DND-41 (cell line): ENCODE results near the gene SYT15.

Source experiments
- ATAC-seq: fragments of 200-7000 bp; cut with Tn5 transposase; 3 replicates; pipeline ENCODE4 v1.9.1; 2021; ENCODE audit warnings: low read depth; ENCODE audit not compliant: insufficient read depth
- DNase-seq: peaks from one replicate; pipeline ENCODE4 v3.0.0-alpha.2; 2020
- H2AFZ ChIP-seq: 2 replicates; pipeline ENCODE4 v1.6.0; 2012; ENCODE audit warnings: low read depth, low read length
- H3K27ac ChIP-seq: 2 replicates; pipeline ENCODE4 v1.5.1; 2012; ENCODE audit warnings: low read length, inconsistent platforms
- H3K27me3 ChIP-seq: fragments of 200-600 bp; sonication (generic); 2 replicates; pipeline ENCODE4 v1.6.0; 2012; ENCODE audit warnings: low read length, mild to moderate bottlenecking, inconsistent platforms; ENCODE audit not compliant: insufficient read depth, poor library complexity
- H3K36me3 ChIP-seq: 2 replicates; pipeline ENCODE4 v1.5.1; 2012; ENCODE audit warnings: low read length, inconsistent platforms; ENCODE audit not compliant: insufficient read depth
- H3K4me1 ChIP-seq: 2 replicates; pipeline ENCODE4 v1.5.1; 2012; ENCODE audit warnings: mild to moderate bottlenecking, low read length; ENCODE audit not compliant: insufficient read depth
- H3K4me2 ChIP-seq: 2 replicates; pipeline ENCODE4 v1.6.0; 2012; ENCODE audit warnings: mild to moderate bottlenecking, moderate library complexity, low read length, inconsistent platforms; ENCODE audit not compliant: insufficient read depth
- H3K4me3 ChIP-seq, 2 experiments: fragments of 200-600 bp in 1 of 2; shearing (Covaris generic) in 1 of 2; 2 replicates each; pipeline ENCODE4 v1.5.1; 2012 to 2016; ENCODE audit warnings: inconsistent platforms in 2 of 2, low read length in 2 of 2, mild to moderate bottlenecking in 2 of 2, low read depth in 1 of 2, moderate library complexity in 1 of 2
- H3K79me2 ChIP-seq: 2 replicates; pipeline ENCODE4 v1.6.0; 2012; ENCODE audit warnings: low read length, inconsistent platforms; ENCODE audit not compliant: insufficient read depth
- H3K9ac ChIP-seq: 2 replicates; pipeline ENCODE4 v1.6.0; 2012; ENCODE audit warnings: low read depth, mild to moderate bottlenecking, inconsistent platforms, low read length, moderate library complexity
- H3K9me3 ChIP-seq: 2 replicates; pipeline ENCODE4 v1.5.1; 2012; ENCODE audit warnings: low read length, moderate library complexity, mild to moderate bottlenecking, inconsistent platforms; ENCODE audit not compliant: insufficient read depth, severe bottlenecking
- H4K20me1 ChIP-seq: 2 replicates; pipeline ENCODE4 v1.6.0; 2012; ENCODE audit warnings: low read length; ENCODE audit not compliant: insufficient read depth
- EZH2 ChIP-seq: IDR thresholded peaks from 3 replicates; pipeline ENCODE4 v1.6.1; 2012; ENCODE audit warnings: borderline replicate concordance, low read depth, mild to moderate bottlenecking, moderate library complexity, low read length, inconsistent platforms; ENCODE audit not compliant: severe bottlenecking
- TF ChIP-seq, protein P1 (sequence below): IDR thresholded peaks from 2 replicates; pipeline ENCODE4 v1.5.1; 2012; ENCODE audit warnings: borderline replicate concordance, low read length, moderate library complexity, mild to moderate bottlenecking; ENCODE audit not compliant: poor library complexity, severe bottlenecking; ENCODE audit errors: extremely low read depth

Gene SYT15

DNA sequence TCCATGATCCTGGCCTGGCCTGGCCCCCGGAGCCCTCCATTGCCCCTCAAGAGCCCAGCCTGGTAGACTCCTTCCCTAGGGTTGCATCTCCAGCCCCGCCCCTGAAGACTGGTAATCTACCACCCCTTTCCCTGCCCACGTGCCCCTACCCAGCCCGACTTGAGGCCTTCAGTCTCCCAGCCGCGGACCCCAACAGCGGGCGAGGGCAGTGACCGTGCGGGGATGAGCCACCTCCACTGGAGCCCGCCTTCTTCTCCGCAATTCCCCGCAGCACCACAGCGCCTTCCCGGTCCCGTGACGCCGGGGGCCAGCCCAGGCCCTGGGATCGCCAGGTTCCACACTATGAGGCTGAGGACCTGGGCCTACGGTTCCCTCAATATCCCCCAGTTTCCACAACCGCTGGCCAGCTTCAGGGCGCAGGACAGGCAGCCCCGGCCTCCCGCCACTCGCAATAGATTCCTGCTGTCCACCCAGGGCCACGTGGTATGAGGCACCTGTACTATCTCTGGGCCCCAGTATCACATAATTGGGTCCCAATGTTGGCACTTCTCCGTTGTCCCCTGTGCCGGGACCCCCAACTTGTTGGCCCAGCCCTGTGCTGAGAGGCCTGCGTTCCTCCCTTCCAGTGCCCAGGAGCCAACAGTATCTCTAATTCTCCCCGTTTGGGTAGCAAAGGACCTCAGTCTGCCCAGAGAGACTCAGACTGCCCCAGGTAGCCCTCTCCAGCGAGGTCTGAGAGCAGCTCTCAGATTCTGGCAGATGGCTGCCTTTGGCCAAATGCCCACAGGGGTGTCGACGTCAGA lies 21.4 kb upstream of the SYT15 start:
- Histone ChIP-seq H2AFZ (no peak overlapping the region), H3K9me3 (no peaks in the 10 kb centered on the region), H3K27ac (no peak overlapping the region), H3K4me1 (no peaks in the 10 kb centered on the region), H3K27me3 (peaks cover 9% of the 10 kb centered on the region), H3K36me3 (no peaks in the 10 kb centered on the region), H3K4me2 (no peak overlapping the region), H4K20me1 (peaks cover 1% of the 10 kb centered on the region; the same call in 1 of the 2 replicates), H3K9ac (no peak overlapping the region), H3K79me2 (no peaks in the 10 kb centered on the region), H3K4me3 (no peak overlapping the region)
- DNase-seq (peak; percentile 3), ATAC-seq (no peak)
- TF ChIP-seq, protein P1, sequence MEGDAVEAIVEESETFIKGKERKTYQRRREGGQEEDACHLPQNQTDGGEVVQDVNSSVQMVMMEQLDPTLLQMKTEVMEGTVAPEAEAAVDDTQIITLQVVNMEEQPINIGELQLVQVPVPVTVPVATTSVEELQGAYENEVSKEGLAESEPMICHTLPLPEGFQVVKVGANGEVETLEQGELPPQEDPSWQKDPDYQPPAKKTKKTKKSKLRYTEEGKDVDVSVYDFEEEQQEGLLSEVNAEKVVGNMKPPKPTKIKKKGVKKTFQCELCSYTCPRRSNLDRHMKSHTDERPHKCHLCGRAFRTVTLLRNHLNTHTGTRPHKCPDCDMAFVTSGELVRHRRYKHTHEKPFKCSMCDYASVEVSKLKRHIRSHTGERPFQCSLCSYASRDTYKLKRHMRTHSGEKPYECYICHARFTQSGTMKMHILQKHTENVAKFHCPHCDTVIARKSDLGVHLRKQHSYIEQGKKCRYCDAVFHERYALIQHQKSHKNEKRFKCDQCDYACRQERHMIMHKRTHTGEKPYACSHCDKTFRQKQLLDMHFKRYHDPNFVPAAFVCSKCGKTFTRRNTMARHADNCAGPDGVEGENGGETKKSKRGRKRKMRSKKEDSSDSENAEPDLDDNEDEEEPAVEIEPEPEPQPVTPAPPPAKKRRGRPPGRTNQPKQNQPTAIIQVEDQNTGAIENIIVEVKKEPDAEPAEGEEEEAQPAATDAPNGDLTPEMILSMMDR: no peak
- TF ChIP-seq EZH2: no peak

DNA sequence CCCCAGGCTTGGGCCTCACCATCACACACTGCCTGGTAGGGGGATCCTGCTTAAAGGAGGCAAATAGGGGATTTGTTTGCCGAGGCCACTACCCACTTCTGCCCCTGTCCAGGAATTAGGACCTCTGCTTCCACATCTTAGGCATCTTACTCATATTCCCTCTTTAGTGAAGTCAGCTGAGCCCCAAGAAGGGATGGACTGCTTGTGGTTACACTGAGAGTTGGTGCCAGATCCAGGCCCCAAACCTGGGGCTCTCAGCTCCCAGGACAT lies 20.9 kb upstream of the SYT15 start:
- H3K27ac ChIP-seq: no peak overlapping the region
- TF ChIP-seq, protein P1: no peak
- no peak for TF ChIP-seq EZH2
- no peaks in the 10 kb centered on the region for H4K20me1 ChIP-seq
- no peak overlapping the region for H3K4me2 ChIP-seq
- H3K9me3 ChIP-seq: no peaks in the 10 kb centered on the region
- H3K9ac ChIP-seq: no peak overlapping the region
- H2AFZ ChIP-seq: no peak overlapping the region
- no peaks in the 10 kb centered on the region for H3K4me1 ChIP-seq
- H3K27me3 ChIP-seq: peaks cover 5% of the 10 kb centered on the region
- no peak overlapping the region for H3K4me3 ChIP-seq
- no peaks in the 10 kb centered on the region for H3K36me3 ChIP-seq
- no peaks in the 10 kb centered on the region for H3K79me2 ChIP-seq
- ATAC-seq (no peak), DNase-seq (no peak)

DNA sequence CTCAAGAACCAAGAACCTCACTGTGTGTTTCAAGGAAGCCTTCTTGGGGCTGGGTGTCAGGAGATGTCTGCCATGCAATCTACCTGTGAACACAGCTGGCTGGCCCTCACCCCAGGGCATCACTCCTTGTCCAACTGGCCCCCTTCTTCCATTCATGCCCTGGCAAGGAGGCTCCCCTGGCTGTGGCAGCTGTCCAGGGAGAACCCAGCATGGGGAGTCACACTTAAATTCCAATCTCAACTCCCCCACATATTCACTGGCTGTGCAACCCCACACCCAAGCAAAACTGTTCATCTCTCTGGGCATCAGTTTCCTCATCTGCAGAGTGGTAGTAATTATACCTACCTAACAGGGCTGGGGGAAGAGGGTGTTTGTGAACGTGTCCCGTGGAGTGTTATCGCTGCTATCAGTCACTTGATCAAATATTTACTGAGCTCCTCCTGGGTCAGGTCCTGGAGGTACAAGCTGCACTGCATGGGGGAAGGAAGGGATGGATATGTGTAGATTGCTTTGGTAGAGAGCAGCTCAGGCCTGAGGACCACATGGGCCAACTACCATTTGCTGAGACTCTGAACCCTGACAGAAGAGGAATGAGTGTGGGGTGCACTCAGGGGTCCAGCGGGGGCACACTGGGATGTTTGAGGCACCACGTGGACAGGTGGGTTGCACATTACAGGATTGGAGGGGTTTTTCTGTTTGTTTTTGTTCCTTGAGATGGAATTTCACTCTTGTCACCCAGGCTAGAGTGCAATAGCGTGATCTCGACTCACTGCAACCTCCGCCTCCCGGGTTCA lies 20.3 kb upstream of the SYT15 start:
- no peaks in the 10 kb centered on the region for H4K20me1 ChIP-seq
- H3K79me2 ChIP-seq: no peaks in the 10 kb centered on the region
- TF ChIP-seq, protein P1: no peak
- no peak for TF ChIP-seq EZH2

More for the DNA sequence above, 20.3 kb upstream of the SYT15 start:
- H3K4me1 ChIP-seq: no peaks in the 10 kb centered on the region
- H3K36me3 ChIP-seq: no peaks in the 10 kb centered on the region
- no peak overlapping the region for H2AFZ ChIP-seq
- no peaks in the 10 kb centered on the region for H3K9me3 ChIP-seq
- no peak overlapping the region for H3K9ac ChIP-seq
- ATAC-seq: no peak
- no peak overlapping the region for H3K27ac ChIP-seq
- no peak overlapping the region for H3K4me3 ChIP-seq
- peak; percentile 1 for DNase-seq
- peaks cover 5% of the 10 kb centered on the region for H3K27me3 ChIP-seq
- H3K4me2 ChIP-seq: no peak overlapping the region
